Hematopoietic multipotent progenitor cell (in vitro differentiated cells): ENCODE results near the gene INSL6. TPM values are rescaled to one million over a fixed set of nuclear protein-coding genes. Genes with fewer than 3 reads are reported as not detected.

ENCODE experiments used
- DNase-seq, 3 donors: peaks; one replicate each; pipeline ENCODE4 v3.0.0-alpha.2; 2011 to 2015; ENCODE audit warnings: low read depth in 2 of 3, low spot score in 2 of 3
- total RNA-seq: library from RNA; depleted of rRNA; stranded (reverse); fragments of >200 nt; gene quantifications from one replicate; pipeline ENCODE4 v1.2.3, GENCODE V29; 2012

The INSL6 gene
- total RNA-seq, result not detected

GRCh38 chr9:5185220-5185840 is at the start of gene INSL6:
Gene INSL6 (minus strand): TSS chr9:5185639. CDS start chr9:5185602, 37 bp downstream.
- no peak for DNase-seq

DNA sequence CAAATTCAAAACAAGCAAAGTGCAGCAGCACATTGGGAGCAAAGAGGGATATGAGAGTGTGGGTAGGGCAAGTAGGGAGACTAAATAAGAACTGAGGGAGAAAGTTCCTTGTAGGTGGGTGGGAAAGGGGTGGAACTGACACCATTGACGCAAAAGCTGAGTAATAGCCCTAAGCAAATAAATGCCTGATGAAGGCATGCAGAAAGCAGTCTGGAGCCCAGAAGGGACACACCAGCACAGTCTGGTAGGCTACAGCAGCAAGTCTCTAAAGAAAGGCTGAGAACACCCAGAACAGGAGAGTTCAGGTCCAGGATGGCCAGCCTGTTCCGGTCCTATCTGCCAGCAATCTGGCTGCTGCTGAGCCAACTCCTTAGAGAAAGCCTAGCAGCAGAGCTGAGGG is 45.8 kb upstream of the INSL6 start, which contains the start of gene INSL4:
Gene INSL4, plus strand, starts transcription at position 208 of the 400 bp plus-strand sequence. Its CDS starts 105 bp downstream, at position 313.
- DNase-seq, result no peak

GRCh38 chr9:5230554-5230953 is 45.1 kb upstream of the INSL6 start:
- DNase-seq, result no peak

DNA sequence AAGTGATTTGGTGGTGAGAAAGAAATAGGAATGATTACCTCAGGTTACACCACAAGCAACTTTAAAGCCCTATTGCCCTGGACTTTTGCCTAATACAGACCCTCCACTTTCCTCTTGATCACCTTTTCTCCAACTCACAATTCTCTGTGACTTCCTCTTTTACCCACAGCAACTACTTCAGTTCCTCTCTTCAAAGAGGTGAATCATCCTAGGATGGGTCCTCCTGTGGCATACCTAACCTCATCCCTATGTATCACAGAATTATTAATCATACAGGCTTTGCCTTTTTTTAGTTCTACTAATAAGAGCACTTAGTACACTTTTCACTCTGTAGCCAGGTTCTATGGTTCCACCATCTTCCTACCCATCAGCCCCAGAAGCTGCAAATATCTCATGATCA is 19.6 kb upstream of the INSL6 start:
- peak in 1 of 3 donors; percentile 14 for DNase-seq

DNA sequence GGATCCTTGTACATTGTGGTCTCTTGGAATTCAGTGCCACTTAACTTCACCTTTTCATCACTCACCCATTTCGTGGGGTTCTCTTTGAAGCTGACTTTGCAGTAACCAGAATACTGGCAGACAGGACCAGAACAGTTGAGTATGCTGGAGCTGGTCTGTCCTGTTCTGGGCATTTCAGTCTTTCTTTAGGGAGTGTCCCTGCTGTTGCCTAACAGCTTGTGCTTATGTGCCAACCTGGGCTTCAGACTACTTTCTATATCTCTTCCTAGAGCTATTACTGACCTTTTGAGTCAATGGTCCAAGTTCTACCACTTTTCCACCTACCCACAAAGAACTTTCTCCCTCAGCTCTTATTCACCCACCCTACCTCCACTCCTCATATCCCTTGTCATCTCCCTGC is 10.0 kb upstream of the INSL6 start:
- no peak for DNase-seq

- no peak for DNase-seq
Measured at GRCh38 chr9:5193345-5193744, 7.9 kb upstream of the INSL6 start.

GRCh38 chr9:5191985-5192384 is 6.5 kb upstream of the INSL6 start:
- no peak for DNase-seq

DNA sequence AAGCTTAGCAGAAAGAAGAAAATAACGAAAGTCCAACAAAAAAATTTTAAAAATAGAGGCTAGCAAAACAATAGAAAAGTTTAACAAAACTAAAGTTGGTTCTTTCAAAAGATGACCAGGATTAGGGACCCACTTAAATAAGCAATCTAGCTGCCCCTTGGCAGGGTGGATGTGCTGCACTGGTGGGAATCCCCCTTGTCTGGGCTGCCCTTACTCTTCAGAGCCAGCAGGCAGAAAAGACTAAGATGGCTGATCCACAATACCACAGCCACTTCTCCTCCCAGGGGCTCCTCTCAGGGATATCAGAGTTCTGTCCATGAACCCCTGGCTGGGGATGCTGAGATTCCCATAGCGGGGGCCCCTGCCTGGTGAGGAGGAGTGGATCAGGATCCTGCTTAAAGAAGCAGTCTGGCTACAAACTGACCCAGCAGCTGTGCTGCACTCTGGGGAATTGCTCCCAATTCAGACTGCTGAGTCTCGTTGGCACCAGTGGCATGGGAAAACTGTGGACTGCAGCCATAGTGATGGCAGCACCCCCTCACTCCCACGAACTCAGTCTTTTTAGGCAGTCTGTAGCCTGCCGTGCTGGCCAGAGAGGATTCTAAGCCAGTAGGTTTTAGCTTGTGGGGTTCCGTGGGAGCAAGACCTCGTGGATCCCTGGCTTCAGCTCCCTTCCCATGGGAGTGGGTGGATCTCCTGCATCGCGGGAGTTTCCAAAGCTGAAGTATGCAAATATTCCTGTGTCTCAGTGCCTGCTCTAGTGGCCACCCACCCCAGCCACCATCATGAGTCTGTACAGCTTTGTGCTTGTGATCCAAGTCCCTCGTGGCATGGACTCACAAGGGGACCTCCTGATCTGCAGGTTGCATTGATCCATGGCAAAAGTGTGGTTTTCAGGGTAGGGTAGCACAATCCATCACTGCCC is 2.9 kb upstream of the INSL6 start:
- DNase-seq, result no peak

DNA sequence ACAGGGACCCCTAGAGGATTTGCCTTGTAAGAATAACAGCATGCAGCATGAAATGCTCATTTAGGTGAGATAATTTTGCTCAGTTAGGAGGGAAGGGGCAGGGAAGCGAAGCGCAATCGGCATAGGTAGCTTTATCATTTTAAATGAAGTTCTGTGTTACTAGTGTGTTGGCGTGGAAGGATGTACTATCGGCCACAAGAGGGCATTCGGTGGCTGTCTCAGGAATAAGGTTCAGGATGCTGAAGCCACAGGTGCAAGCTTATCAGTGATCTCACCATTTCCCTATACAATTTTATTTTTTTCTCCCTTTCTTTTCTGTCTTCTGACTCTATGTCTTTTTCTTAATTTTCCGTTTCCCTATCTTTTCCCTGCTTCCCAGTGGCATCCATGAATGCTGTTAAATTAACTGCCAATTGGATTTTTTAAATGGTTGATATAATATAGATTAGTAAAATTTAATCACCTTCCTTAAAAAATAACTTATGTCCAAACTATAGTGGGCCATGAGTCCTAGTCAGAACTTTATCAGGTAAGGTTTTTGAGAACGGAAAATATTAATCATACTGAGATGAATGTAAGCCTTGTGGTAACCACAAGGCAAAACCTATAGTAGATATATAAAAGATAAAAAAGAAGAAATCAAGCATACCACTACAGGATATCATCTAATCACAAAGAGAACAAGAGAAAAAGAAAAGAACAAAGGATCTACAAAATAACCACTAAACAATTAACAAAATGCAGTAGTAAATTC is 1.2 kb upstream of the INSL6 start:
- peak; percentile 30 to 76 (median 66) for DNase-seq

DNA sequence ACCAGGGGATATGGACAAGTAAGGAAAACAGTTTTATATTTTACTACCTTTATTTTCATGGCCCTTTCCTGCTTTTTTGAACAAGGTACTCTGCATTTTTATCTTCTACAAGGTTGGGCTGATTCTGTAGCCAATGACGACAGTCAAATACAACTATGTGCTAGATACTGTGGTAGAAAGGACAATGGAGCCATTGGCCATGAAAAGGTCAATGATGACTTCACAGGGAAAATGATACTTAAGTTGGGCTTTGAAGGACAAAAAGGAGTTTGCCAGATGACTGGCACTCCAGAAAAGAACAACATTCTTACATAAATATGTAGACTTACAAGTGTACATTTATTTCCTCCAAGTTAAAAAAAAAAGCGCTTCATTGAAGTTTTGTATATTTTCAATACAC is 663 bp downstream of the INSL6 start:
- no peak for DNase-seq

DNA sequence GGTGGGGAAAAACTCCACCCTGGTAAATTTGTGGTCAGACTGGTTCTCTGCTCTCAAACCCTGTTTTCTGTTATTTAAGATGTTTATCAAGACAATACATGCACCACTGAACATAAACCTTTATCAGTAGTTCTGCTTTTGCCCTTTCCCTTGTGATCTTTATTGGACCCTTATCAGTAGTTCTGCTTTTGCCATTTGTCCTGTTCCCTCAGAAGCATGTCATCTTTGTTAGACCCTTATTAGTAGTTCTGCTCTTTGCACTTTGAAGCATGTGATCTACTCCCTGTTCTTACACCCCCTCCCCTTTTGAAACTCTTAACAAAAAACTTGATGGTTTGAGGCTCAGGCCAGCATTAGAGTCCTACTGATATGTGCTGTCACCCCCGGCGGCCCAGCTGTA is 4.8 kb downstream of the INSL6 start:
- DNase-seq, result peak in 1 of 3 donors; percentile 29

DNA sequence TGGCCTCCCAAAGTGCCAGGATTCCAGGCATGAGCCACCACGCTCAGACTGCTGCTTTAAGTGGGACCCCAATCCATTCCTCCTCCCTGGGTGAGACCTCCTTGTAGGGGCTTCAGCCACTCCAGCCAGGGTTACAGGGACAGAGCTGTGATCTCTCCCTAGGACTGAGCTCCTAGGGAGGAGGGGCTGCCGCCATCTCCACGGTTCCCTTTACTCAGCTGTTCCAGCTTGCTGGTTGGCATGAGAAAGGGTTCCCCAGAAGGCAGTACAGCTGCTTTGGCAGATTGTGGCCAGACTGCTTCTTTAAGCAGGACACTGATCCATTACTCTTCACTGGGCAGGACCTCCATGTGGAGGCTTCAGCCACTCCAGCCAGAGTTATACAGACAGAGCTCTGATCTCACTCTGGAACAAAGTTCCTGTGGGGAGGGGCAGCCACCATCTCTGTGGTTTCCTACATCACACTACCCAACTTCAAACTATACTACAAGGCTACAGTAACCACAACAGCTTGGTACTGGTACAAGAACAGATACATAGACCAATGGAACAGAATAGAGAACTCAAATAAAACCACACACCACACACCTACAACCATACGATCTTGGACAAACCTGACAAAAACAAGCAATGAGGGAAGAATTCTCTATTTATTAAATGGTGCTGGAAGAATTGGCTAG is 7.2 kb downstream of the INSL6 start:
- peak in 1 of 3 donors; percentile 37 for DNase-seq

DNA sequence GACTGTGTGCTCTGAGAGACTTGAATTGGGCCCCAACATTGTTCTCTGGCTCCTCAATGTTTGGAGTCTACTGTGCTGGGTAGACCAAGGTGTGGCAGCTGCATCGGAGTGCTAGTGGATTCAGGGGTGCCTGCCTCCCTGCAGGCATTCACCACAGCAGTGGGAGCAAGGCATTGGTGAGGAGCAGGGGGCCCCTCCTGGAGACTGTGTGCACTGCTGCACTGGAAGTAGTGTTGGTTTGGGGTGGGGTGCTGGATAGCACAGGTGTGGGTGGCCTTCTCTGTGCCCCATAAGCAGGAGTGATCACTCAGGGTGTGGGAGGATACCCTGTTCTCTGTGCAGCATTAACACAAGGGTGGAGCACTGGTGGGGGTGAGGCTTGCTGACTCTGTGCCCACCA is 39.2 kb downstream of the INSL6 start:
- DNase-seq, result no peak

DNA sequence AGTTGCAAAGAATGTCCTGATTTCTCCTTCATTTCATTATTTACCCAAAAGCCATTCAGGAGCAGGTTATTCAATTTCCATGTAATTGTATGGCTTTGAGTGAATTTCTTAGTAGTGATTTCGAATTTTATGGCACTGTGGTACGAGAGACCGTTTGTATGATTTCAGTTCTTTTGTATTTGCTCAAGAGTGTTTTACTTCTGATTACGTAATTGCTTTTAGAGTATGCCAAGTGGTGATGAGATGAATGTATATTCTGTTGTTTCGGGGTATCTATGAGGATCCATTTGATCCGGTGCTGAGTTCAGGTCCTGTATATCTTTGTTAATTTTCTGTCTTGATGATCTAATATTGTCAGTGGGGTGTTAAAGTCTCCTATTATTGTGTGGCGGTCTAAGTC is 41.2 kb downstream of the INSL6 start:
- DNase-seq, result no peak

- DNase-seq, result no peak
Measured at GRCh38 chr9:5140151-5140550, 45.3 kb downstream of the INSL6 start.

GRCh38 chr9:5122516-5122915 is 62.9 kb downstream of the INSL6 start:
- no peak for DNase-seq

- no peak for DNase-seq
Measured at GRCh38 chr9:5122116-5122515, 63.3 kb downstream of the INSL6 start.

- DNase-seq, result no peak
Measured at GRCh38 chr9:5113994-5114748, 71.3 kb downstream of the INSL6 start.
